ENCODE data around the gene TGM3.

DNA sequence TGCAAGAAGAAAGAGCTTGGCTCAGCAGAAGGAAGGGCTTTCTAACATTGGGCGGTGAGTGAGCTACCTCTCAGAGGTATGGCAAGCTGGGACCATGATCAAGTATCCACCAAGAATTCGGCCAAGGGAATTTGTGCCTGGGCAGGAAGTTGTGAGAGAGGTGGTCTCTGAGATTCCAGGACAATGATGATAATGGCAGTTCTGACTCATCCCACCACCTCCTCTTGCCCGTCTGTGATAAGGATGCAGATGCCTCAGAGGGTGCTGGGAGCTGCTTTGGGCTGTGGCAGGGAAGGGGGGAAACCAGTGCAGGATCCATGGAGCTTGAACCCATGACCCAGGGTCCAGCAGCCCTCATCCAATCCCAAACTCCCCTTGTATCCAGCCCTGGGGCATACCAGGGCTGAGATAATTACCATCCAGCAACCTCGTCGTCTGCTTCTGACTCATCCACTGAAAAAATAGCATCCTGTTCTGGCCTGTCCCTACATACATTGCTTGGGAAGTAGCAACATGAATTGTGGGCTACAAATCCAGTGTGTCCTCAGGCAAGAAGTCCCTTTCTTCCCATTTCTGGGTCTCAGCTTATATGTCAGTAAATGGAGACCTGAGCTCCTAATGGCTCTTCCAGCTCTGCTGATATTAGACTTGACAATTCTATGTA is 90.8 kb downstream of the TGM3 start:
- TF ChIP-seq CTCF (optimal IDR thresholded peaks at IDR 0.05 in 1 of 3, IDR thresholded peaks at IDR 0.05 in 1 of 3, conservative IDR thresholded peaks at IDR 0.05 in 1 of 3; ENCODE audit: extremely low read depth in 1 of 3, insufficient read depth in 2 of 3, low read length in 3 of 3) (no peak), EZH2 (IDR thresholded peaks at IDR 0.05; ENCODE audit: low read length) (no peak)
